HepG2 (cell line): ENCODE results near the gene PYCARD. TPM values are rescaled to one million over a fixed set of nuclear protein-coding genes. Genes with fewer than 3 reads are reported as not detected.

Experiments
- BCL3 ChIP-seq: sonication (generic); formaldehyde crosslinking; IDR thresholded peaks from 2 replicates; pipeline ENCODE4 v1.5.1; 2020; ENCODE audit warnings: mild to moderate bottlenecking, missing genetic modification reagents, moderate library complexity
- CREB1 ChIP-seq, 2 experiments: fragments of 450-650 bp in 1 of 2; IDR thresholded peaks; 2 replicates each; pipeline ENCODE4 v1.6.1; 2016 to 2017; ENCODE audit warnings: control low read depth in 1 of 2, mild to moderate bottlenecking in 1 of 2, missing compliant biosample characterization in 1 of 2, missing genetic modification characterization in 1 of 2
- DBP ChIP-seq: sonication (generic); formaldehyde crosslinking; IDR thresholded peaks from 2 replicates; pipeline ENCODE4 v1.4.0; 2020; ENCODE audit warnings: missing genetic modification reagents; ENCODE audit errors: not compliant biosample characterization
- ESRRA ChIP-seq: sonication (generic); formaldehyde crosslinking; IDR thresholded peaks from 2 replicates; pipeline ENCODE4 v1.5.1; 2020; ENCODE audit warnings: mild to moderate bottlenecking, low read depth, missing genetic modification reagents
- ETV6 ChIP-seq: sonication (generic); formaldehyde crosslinking; conservative IDR thresholded peaks from 2 replicates; pipeline ENCODE4 v1.4.0; 2020; ENCODE audit warnings: missing genetic modification reagents
- FLYWCH1 ChIP-seq: sonication (generic); formaldehyde crosslinking; IDR thresholded peaks from 2 replicates; pipeline ENCODE4 v1.8.1; 2023; ENCODE audit warnings: mild to moderate bottlenecking, missing genetic modification reagents
- GMEB1 ChIP-seq: sonication (generic); formaldehyde crosslinking; IDR thresholded peaks from 2 replicates; pipeline ENCODE4 v1.5.1; 2020; ENCODE audit warnings: missing genetic modification reagents, mild to moderate bottlenecking, borderline replicate concordance
- HNF4A ChIP-seq: sonication (generic); formaldehyde crosslinking; IDR thresholded peaks from 2 replicates; pipeline ENCODE4 v1.4.0; 2020; ENCODE audit warnings: missing genetic modification reagents
- KLF15 ChIP-seq: sonication (generic); formaldehyde crosslinking; IDR thresholded peaks from 2 replicates; pipeline ENCODE4 v1.8.1; 2023; ENCODE audit warnings: borderline replicate concordance, mild to moderate bottlenecking, inconsistent platforms, missing genetic modification reagents, mixed read lengths
- NR1H2 ChIP-seq: sonication (generic); formaldehyde crosslinking; IDR thresholded peaks from 2 replicates; pipeline ENCODE4 v1.8.1; 2022; ENCODE audit warnings: low read depth, missing genetic modification reagents, borderline replicate concordance
- SAFB2 ChIP-seq: sonication (generic); formaldehyde crosslinking; IDR thresholded peaks from 2 replicates; pipeline ENCODE4 v1.5.1; 2020; ENCODE audit warnings: missing genetic modification reagents, low read depth, mild to moderate bottlenecking, borderline replicate concordance
- SIX1 ChIP-seq: sonication (generic); formaldehyde crosslinking; IDR thresholded peaks from 2 replicates; pipeline ENCODE4 v1.4.0; 2020; ENCODE audit warnings: missing genetic modification reagents, borderline replicate concordance
- SYNCRIP ChIP-seq: fragments of 200-400 bp; formaldehyde crosslinking; IDR thresholded peaks from 2 replicates; pipeline ENCODE4 v1.6.1; 2018; ENCODE audit warnings: mild to moderate bottlenecking, low read depth, low read length; ENCODE audit not compliant: insufficient read depth
- ZBTB33 ChIP-seq: sonication (generic); formaldehyde crosslinking; IDR thresholded peaks from 2 replicates; pipeline ENCODE4 v1.4.0; 2020; ENCODE audit warnings: missing genetic modification reagents
- ZNF101 ChIP-seq: sonication (generic); formaldehyde crosslinking; IDR thresholded peaks from 2 replicates; pipeline ENCODE4 v1.4.0; 2020; ENCODE audit warnings: mild to moderate bottlenecking, low read depth, missing genetic modification reagents, borderline replicate concordance
- ZNF232 ChIP-seq: sonication (generic); formaldehyde crosslinking; IDR thresholded peaks from 2 replicates; pipeline ENCODE4 v1.4.0; 2020; ENCODE audit warnings: missing genetic modification reagents, borderline replicate concordance
- ZNF451 ChIP-seq: sonication (generic); formaldehyde crosslinking; IDR thresholded peaks from 2 replicates; pipeline ENCODE4 v1.5.0; 2020; ENCODE audit warnings: mild to moderate bottlenecking, missing genetic modification reagents
- ZNF609 ChIP-seq: sonication (generic); formaldehyde crosslinking; IDR thresholded peaks from 2 replicates; pipeline ENCODE4 v1.4.0; 2020; ENCODE audit warnings: mild to moderate bottlenecking, missing genetic modification reagents, borderline replicate concordance
- ZNF724P ChIP-seq: sonication (generic); formaldehyde crosslinking; IDR thresholded peaks from 2 replicates; pipeline ENCODE4 v1.8.0; 2022; ENCODE audit warnings: missing genetic modification reagents, borderline replicate concordance
- polyA plus RNA-seq, 8 experiments: library from polyadenylated mRNA; depleted of rRNA in 3 of 8; stranded (reverse) in 7 of 8; unstranded in 1 of 8; fragments of >200 nt; fragmentation: Illumina TruSeq in 4 of 8; extraction: Trizol in 4 of 8; gene quantifications; 2 replicates each; pipeline versions ENCODE4 v1.2.1 to v1.2.3, GENCODE V29; 2011 to 2016; ENCODE audit warnings: low read depth in 4 of 8, missing spikeins in 1 of 8, mixed read lengths in 1 of 8; ENCODE audit not compliant: insufficient read depth in 1 of 8
- total RNA-seq, 5 experiments: library from RNA; depleted of rRNA; stranded (reverse); fragments of >200 nt; fragmentation: Illumina TruSeq; extraction: Trizol; gene quantifications; 2 replicates each; pipeline ENCODE4 v1.2.3, GENCODE V29; 2016; ENCODE audit warnings: low read depth in 1 of 5

PYCARD gene
- total and polyA plus RNA-seq, 2 of the 13 experiments (the other 11 are each of a cell fraction or from before 2014, with no cell fraction given): 4.8 to 9.2 TPM

GRCh38 chr16:31206776-31207175, 4.2 kb upstream of the PYCARD start (continued):
- TF ChIP-seq ZNF101 (CRISPR knock-in tag) (no peak), HNF4A (CRISPR knock-in tag) (no peak), ZNF232 (CRISPR knock-in tag) (no peak), ZNF609 (CRISPR knock-in tag) (peak; percentile 44; the same call in 1 of the 2 replicates), ZBTB33 (CRISPR knock-in tag) (no peak), CREB1 (IDR thresholded peaks at IDR 0.05) (no peak), CREB1 (CRISPR knock-in tag; IDR thresholded peaks at IDR 0.05) (no peak; the same call in 1 of the 2 replicates), SAFB2 (no peak), SYNCRIP (no peak), KLF15 (no peak), ETV6 (no peak), ESRRA (CRISPR knock-in tag) (peak; percentile 78; the same call in 1 of the 2 replicates), BCL3 (CRISPR knock-in tag) (no peak), NR1H2 (CRISPR knock-in tag) (no peak), ZNF724P (CRISPR knock-in tag) (no peak), SIX1 (CRISPR knock-in tag) (no peak), GMEB1 (CRISPR knock-in tag) (no peak), FLYWCH1 (CRISPR knock-in tag) (no peak), DBP (CRISPR knock-in tag) (no peak), ZNF451 (CRISPR knock-in tag) (no peak)
